Measurements from ENCODE around the gene CCDC50.

Gene CCDC50

GRCh38 chr3:191425322-191425734 lies 96.1 kb downstream of the CCDC50 start:
- no peak overlapping the region for H3K4me3 ChIP-seq (ENCODE audit: low read depth, low read length)
- H3K9ac ChIP-seq (ENCODE audit: low read depth, low read length) = no peak overlapping the region
- no peaks in the 10 kb centered on the region for H3K36me3 ChIP-seq (ENCODE audit: control insufficient read depth, insufficient read depth, low read length)
- H3K27ac ChIP-seq (ENCODE audit: low read depth, low read length) = no peak overlapping the region
- H3K4me1 ChIP-seq (ENCODE audit: control insufficient read depth, insufficient read depth, low read length) = peaks cover 8% of the 10 kb centered on the region; the same call in 1 of the 2 replicates
- H3K27me3 ChIP-seq (ENCODE audit: control insufficient read depth, insufficient read depth, low read length) = no peaks in the 10 kb centered on the region
- H3K9me3 ChIP-seq (ENCODE audit: control insufficient read depth, insufficient read depth, low read length) = no peaks in the 10 kb centered on the region

DNA sequence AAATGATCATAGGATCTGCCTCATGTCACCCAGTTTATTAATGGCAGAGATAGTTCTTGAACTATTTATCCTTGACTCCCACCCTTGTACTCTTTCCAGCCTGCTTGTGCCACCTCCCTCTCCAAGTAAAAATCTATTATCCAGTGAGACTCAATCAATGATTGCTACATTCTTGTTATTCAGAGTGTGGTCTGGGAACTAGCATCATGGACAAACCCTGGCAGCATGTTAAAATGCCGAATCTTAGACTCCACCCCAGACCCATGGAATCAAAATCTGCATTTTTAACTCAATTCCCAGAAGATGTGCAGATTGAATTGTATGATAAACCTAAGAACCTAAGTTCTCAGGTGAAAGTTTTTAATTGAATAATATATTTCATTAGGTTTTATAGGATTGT lies 97.1 kb downstream of the CCDC50 start:
- H3K4me3 ChIP-seq (ENCODE audit: low read depth, low read length) = no peak overlapping the region
- no peaks in the 10 kb centered on the region for H3K9me3 ChIP-seq (ENCODE audit: control insufficient read depth, insufficient read depth, low read length)
- peaks cover 8% of the 10 kb centered on the region; the same call in 1 of the 2 replicates for H3K4me1 ChIP-seq (ENCODE audit: control insufficient read depth, insufficient read depth, low read length)
- no peaks in the 10 kb centered on the region for H3K36me3 ChIP-seq (ENCODE audit: control insufficient read depth, insufficient read depth, low read length)
- H3K9ac ChIP-seq (ENCODE audit: low read depth, low read length) = no peak overlapping the region
- H3K27ac ChIP-seq (ENCODE audit: low read depth, low read length) = no peak overlapping the region
- no peaks in the 10 kb centered on the region for H3K27me3 ChIP-seq (ENCODE audit: control insufficient read depth, insufficient read depth, low read length)

- Histone ChIP-seq H3K9ac (ENCODE audit: low read depth, low read length) (no peak overlapping the region), H3K27ac (ENCODE audit: low read depth, low read length) (no peak overlapping the region), H3K9me3 (ENCODE audit: control insufficient read depth, insufficient read depth, low read length) (no peaks in the 10 kb centered on the region), H3K27me3 (ENCODE audit: control insufficient read depth, insufficient read depth, low read length) (no peaks in the 10 kb centered on the region), H3K4me3 (ENCODE audit: low read depth, low read length) (no peak overlapping the region), H3K4me1 (ENCODE audit: control insufficient read depth, insufficient read depth, low read length) (peaks cover 8% of the 10 kb centered on the region; the same call in 1 of the 2 replicates), H3K36me3 (ENCODE audit: control insufficient read depth, insufficient read depth, low read length) (no peaks in the 10 kb centered on the region)
Measured at GRCh38 chr3:191428177-191428576, 99.0 kb downstream of the CCDC50 start.

DNA sequence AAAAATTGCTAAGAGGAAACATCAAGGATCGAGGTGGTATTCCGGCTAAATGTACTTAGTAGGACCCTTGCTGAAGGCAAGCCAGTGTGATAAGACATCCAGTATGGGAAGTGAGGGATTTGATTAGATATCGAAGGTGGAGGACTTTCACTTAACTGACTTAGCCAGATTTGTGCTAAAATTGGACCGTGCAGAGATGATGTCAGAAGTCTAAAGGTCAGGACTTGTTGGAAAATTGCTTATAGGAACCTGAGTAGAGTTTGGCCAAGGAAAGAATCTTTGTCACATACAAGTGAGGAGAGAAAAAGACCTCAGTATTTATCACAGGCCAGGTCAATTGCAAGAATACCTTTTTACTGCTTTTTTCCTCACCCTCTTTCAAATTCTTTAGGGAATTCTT lies 100.9 kb downstream of the CCDC50 start:
- no peak overlapping the region for H3K9ac ChIP-seq (ENCODE audit: low read depth, low read length)
- peaks cover 8% of the 10 kb centered on the region; the same call in 1 of the 2 replicates for H3K4me1 ChIP-seq (ENCODE audit: control insufficient read depth, insufficient read depth, low read length)
- no peaks in the 10 kb centered on the region for H3K36me3 ChIP-seq (ENCODE audit: control insufficient read depth, insufficient read depth, low read length)
- no peaks in the 10 kb centered on the region for H3K27me3 ChIP-seq (ENCODE audit: control insufficient read depth, insufficient read depth, low read length)
- H3K27ac ChIP-seq (ENCODE audit: low read depth, low read length) = no peak overlapping the region
- no peaks in the 10 kb centered on the region for H3K9me3 ChIP-seq (ENCODE audit: control insufficient read depth, insufficient read depth, low read length)
- H3K4me3 ChIP-seq (ENCODE audit: low read depth, low read length) = no peak overlapping the region

- no peaks in the 10 kb centered on the region for H3K9me3 ChIP-seq (ENCODE audit: control insufficient read depth, insufficient read depth, low read length)
- H3K27me3 ChIP-seq (ENCODE audit: control insufficient read depth, insufficient read depth, low read length) = no peaks in the 10 kb centered on the region
- H3K27ac ChIP-seq (ENCODE audit: low read depth, low read length) = no peak overlapping the region
- H3K4me3 ChIP-seq (ENCODE audit: low read depth, low read length) = no peak overlapping the region
- H3K4me1 ChIP-seq (ENCODE audit: control insufficient read depth, insufficient read depth, low read length) = peaks cover 8% of the 10 kb centered on the region; the same call in 1 of the 2 replicates
- no peak overlapping the region for H3K9ac ChIP-seq (ENCODE audit: low read depth, low read length)
- H3K36me3 ChIP-seq (ENCODE audit: control insufficient read depth, insufficient read depth, low read length) = no peaks in the 10 kb centered on the region
Measured at GRCh38 chr3:191431160-191431822, 102.1 kb downstream of the CCDC50 start.

DNA sequence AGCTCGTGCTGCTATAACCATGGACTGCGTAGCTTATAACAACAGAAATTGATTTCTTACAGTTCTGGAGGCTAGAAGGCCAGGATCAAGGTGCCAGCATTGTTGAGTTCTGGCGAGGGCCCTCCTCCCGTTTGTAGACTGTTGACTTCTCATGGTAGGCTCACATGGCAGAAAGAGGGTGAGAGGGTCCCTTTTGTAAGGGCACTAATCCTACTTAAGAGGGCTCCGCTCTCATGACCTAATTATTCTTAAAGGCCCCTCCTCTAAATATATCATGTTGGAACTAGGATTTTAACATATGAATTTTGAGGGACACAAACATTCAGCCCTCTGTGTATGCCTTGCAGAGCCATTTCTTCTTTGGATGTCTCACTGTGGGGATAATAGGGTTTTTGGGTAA lies 103.0 kb downstream of the CCDC50 start:
- no peak overlapping the region for H3K27ac ChIP-seq (ENCODE audit: low read depth, low read length)
- H3K9me3 ChIP-seq (ENCODE audit: control insufficient read depth, insufficient read depth, low read length) = no peaks in the 10 kb centered on the region
- H3K27me3 ChIP-seq (ENCODE audit: control insufficient read depth, insufficient read depth, low read length) = no peaks in the 10 kb centered on the region
- no peak overlapping the region for H3K9ac ChIP-seq (ENCODE audit: low read depth, low read length)
- peaks cover 8% of the 10 kb centered on the region; the same call in 1 of the 2 replicates for H3K4me1 ChIP-seq (ENCODE audit: control insufficient read depth, insufficient read depth, low read length)
- no peak overlapping the region for H3K4me3 ChIP-seq (ENCODE audit: low read depth, low read length)
- H3K36me3 ChIP-seq (ENCODE audit: control insufficient read depth, insufficient read depth, low read length) = no peaks in the 10 kb centered on the region

- Histone ChIP-seq H3K27me3 (ENCODE audit: control insufficient read depth, insufficient read depth, low read length) (no peaks in the 10 kb centered on the region), H3K4me3 (ENCODE audit: low read depth, low read length) (no peak overlapping the region), H3K36me3 (ENCODE audit: control insufficient read depth, insufficient read depth, low read length) (no peaks in the 10 kb centered on the region), H3K9me3 (ENCODE audit: control insufficient read depth, insufficient read depth, low read length) (no peaks in the 10 kb centered on the region), H3K9ac (ENCODE audit: low read depth, low read length) (no peak overlapping the region), H3K4me1 (ENCODE audit: control insufficient read depth, insufficient read depth, low read length) (peaks cover 1% of the 10 kb centered on the region; the same call in 1 of the 2 replicates), H3K27ac (ENCODE audit: low read depth, low read length) (no peak overlapping the region)
Measured at GRCh38 chr3:191434024-191434423, 104.8 kb downstream of the CCDC50 start.

GRCh38 chr3:191435981-191436380 lies 106.8 kb downstream of the CCDC50 start:
- Histone ChIP-seq H3K9me3 (ENCODE audit: control insufficient read depth, insufficient read depth, low read length) (no peaks in the 10 kb centered on the region), H3K27me3 (ENCODE audit: control insufficient read depth, insufficient read depth, low read length) (no peaks in the 10 kb centered on the region), H3K4me3 (ENCODE audit: low read depth, low read length) (no peak overlapping the region), H3K4me1 (ENCODE audit: control insufficient read depth, insufficient read depth, low read length) (no peaks in the 10 kb centered on the region), H3K36me3 (ENCODE audit: control insufficient read depth, insufficient read depth, low read length) (no peaks in the 10 kb centered on the region), H3K9ac (ENCODE audit: low read depth, low read length) (no peak overlapping the region), H3K27ac (ENCODE audit: low read depth, low read length) (no peak overlapping the region)

GRCh38 chr3:191438150-191438814 lies 109.1 kb downstream of the CCDC50 start:
- no peaks in the 10 kb centered on the region for H3K9me3 ChIP-seq (ENCODE audit: control insufficient read depth, insufficient read depth, low read length)
- H3K9ac ChIP-seq (ENCODE audit: low read depth, low read length) = no peak overlapping the region
- H3K4me3 ChIP-seq (ENCODE audit: low read depth, low read length) = no peak overlapping the region
- no peaks in the 10 kb centered on the region for H3K4me1 ChIP-seq (ENCODE audit: control insufficient read depth, insufficient read depth, low read length)
- H3K36me3 ChIP-seq (ENCODE audit: control insufficient read depth, insufficient read depth, low read length) = no peaks in the 10 kb centered on the region
- no peaks in the 10 kb centered on the region for H3K27me3 ChIP-seq (ENCODE audit: control insufficient read depth, insufficient read depth, low read length)
- no peak overlapping the region for H3K27ac ChIP-seq (ENCODE audit: low read depth, low read length)

DNA sequence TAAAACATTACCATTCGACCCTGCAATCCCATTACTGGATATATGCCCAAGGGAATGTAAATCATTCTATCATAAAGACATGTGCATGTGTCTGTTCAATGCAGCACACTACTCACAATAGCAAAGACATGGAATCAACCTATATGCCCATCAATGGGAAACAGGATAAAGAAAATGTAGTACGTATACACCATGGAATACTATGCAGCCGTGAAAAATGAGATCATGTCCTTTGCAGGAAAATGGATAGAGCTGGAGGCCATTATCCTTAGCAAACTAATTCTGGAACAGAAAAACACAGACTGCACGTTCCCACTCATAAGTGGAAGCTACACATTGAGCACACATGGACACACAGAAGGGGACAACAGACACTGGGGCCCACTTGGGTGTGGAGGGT lies 111.3 kb downstream of the CCDC50 start:
- Histone ChIP-seq H3K36me3 (ENCODE audit: control insufficient read depth, insufficient read depth, low read length) (no peaks in the 10 kb centered on the region), H3K9me3 (ENCODE audit: control insufficient read depth, insufficient read depth, low read length) (no peaks in the 10 kb centered on the region), H3K4me1 (ENCODE audit: control insufficient read depth, insufficient read depth, low read length) (no peaks in the 10 kb centered on the region), H3K9ac (ENCODE audit: low read depth, low read length) (no peak overlapping the region), H3K27ac (ENCODE audit: low read depth, low read length) (no peak overlapping the region), H3K27me3 (ENCODE audit: control insufficient read depth, insufficient read depth, low read length) (no peaks in the 10 kb centered on the region), H3K4me3 (ENCODE audit: low read depth, low read length) (no peak overlapping the region)

- H3K9ac ChIP-seq (ENCODE audit: low read depth, low read length) = no peak overlapping the region
- H3K4me3 ChIP-seq (ENCODE audit: low read depth, low read length) = no peak overlapping the region
Measured at GRCh38 chr3:191441687-191442086, 112.5 kb downstream of the CCDC50 start.

More at GRCh38 chr3:191441687-191442086, 112.5 kb downstream of the CCDC50 start:
- H3K9me3 ChIP-seq (ENCODE audit: control insufficient read depth, insufficient read depth, low read length) = no peaks in the 10 kb centered on the region
- no peaks in the 10 kb centered on the region for H3K4me1 ChIP-seq (ENCODE audit: control insufficient read depth, insufficient read depth, low read length)
- H3K27ac ChIP-seq (ENCODE audit: low read depth, low read length) = no peak overlapping the region
- no peaks in the 10 kb centered on the region for H3K27me3 ChIP-seq (ENCODE audit: control insufficient read depth, insufficient read depth, low read length)
- no peaks in the 10 kb centered on the region for H3K36me3 ChIP-seq (ENCODE audit: control insufficient read depth, insufficient read depth, low read length)

Data from HUES48 (cell line).